Fibroblast of skin of left quadriceps (primary cell): ENCODE data around the gene PRKAA2.

Experiments
- DNase-seq, 2 experiments: peaks; one replicate each; pipeline ENCODE4 v3.0.0-alpha.2; 2013; ENCODE audit warnings: low read depth in 2 of 2

Gene PRKAA2

DNA sequence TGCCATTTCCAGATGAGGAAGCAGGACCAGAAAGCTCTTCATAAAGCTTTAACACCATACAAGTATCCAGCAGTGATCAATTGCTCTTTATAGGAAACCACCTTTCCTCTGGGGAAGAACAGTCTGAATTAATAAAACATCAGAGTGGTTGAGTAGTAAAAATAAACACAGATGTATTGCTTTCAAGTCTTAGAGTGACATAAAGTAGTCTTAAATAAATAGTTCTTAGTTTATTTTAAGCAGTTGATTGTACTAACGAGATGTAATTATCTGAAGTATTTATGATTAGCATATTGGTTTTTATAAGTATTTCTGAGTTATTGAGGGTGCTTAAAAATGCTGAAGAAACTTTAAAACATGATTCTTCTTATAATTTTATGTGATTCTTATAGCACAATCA lies 67.0 kb downstream of the PRKAA2 start:
- DNase-seq = no peak

DNA sequence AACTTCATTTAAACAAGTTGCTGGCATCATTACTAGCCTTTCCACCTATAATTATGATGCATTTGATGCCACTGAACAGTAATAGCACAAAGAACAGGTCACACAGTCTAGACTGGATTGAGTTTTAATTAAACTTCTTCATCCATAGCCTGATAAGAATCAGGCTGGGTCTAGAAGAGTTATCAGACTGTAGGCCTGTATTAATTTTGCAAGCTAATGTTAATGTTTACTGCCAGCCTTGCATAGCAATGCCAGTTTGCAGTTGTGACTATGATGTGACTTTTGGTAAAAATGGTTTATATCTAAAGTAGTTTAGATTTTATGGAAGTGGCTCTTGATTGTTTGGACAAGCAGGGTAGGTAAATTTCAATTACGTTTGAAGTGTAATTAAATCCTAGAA lies 68.0 kb downstream of the PRKAA2 start:
- DNase-seq = no peak

GRCh38 chr1:56715156-56715555 lies 70.0 kb downstream of the PRKAA2 start:
- peak; percentile 20 to 29 for DNase-seq

GRCh38 chr1:56719171-56719570 lies 74.1 kb downstream of the PRKAA2 start:
- no peak for DNase-seq

DNA sequence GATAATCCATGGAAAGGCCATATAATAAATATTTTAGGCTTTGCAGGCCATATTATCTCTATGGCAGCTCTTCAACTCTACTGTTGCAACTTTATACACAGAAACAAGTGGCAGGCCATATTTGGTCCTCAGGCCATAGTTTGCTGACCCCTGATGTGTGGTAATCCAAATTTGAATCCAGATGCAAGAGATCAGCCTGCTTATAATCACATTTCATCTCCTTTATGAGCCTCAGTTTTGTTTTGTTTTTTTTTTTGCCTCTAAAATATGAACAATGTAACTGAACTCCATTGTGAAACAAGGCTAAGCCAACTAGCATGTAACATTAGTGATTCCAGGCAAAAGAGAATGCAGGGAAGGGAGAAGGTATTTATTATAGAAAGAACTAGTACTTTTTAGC lies 81.6 kb downstream of the PRKAA2 start:
- no peak for DNase-seq

DNA sequence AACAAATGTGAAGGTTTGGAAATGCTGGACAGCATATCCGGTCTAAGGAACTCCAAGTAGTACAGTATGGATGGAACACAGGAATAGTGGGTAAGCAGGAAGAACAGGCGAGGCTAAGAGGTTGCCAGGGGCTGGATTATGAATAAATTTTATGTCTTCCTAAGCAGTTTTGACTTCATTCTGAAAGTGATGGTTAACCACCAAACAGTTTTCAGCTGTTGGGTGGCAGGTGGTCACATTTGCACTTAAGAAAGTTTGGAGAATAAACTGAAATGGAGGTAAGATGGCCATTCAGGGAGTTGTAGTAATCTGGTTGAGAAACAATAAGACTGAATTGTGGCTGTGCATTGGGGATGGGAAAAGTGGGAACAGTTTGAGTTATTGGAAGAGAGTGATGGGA lies 83.8 kb downstream of the PRKAA2 start:
- no peak for DNase-seq

DNA sequence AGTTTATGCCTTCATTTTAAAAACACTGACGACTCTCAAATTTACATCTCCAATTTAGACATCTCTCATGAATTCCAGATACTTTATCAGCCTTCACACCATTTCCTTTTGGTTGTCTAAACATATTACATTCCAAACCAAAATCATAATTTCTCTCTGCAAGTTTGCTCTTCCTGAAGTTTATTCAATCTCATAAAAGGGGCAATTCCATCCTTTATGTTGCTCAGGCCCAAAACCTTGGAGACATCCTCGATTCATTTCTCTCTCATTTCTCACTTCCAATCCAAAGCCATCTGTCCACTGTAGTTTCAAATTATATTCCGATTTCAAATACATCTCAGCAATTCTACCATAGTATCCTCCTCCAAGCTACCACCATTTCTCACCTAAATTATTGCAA lies 100.1 kb downstream of the PRKAA2 start:
- DNase-seq = no peak

DNA sequence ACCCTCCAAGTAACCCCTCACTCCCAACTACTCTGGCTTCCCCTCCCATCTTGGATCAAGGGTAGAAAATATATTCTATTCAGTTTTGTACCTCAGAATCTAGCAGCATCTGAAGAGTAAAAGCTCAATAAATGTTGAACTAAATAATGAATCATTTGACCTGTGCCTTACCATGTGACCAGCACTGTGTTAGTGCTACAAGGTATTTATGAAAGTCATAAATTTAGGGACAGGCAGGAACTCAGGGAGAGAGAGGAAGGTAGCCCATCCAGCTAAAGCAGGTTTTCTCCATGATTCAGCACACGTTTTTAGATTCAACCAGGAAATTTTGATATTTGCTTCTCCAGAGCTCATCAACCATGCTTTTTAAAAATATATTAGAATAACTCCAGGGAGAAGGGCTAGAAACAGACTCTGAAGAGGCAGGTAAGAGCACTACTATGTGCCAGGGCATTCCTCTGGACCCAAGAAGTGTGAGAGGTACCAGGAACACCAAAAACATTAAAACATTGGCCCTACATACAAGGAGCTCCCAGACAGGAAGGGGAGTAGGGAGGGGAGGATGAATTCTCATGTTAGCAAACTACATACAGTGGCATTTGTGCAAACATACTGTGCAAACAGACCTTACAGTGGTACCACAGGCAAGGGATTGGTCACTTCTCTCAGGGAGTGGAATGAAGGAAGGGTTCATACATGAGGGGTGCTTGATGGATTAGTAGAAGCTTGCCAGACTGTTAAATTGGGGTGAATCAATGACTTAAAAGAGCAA lies 109.8 kb downstream of the PRKAA2 start:
- no peak for DNase-seq

DNA sequence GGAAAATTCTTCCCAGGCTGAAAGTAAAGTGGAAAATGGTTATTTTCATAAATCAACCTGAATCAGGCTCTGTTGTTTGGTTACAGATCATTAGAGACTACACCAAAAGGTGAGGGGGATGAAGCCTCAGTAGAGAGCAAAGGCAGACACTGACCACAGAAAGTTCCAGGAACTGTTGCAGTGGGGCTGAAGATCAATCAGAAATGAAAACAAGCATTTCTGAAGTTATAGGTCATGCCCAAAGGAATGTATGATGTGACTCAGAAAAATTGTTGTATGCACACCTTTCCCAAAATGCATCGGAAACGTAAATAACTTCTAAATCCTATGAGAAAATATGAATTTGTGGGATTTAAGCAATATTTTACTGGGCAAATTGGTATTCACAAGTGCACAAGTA lies 110.8 kb downstream of the PRKAA2 start:
- DNase-seq = no peak

GRCh38 chr1:56758135-56758534 lies 113.0 kb downstream of the PRKAA2 start:
- no peak for DNase-seq

DNA sequence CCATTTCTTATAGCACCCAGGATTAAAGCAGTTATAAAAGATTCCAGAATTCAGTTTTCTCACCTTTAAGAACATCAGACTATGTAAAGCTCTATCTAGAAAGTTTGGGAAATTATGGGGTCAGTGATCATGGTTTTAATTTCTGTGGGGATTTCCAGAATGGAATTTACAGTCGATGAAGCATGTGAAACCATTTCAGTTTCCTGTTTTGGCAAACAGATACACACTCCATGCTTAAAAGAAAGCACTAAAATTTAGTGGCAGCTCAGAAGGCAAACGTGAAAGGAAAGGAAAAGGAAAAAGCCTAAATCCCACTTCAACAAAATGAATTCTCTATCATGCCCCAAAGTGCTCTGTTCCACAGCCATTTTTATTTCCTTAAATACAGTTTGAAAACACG lies 113.7 kb downstream of the PRKAA2 start:
- no peak for DNase-seq
